CD4-positive, alpha-beta T cell treated with Interleukin-15 for 1 hour (primary cell): ENCODE measurements around the gene TFF3.
"Not testable (repeated sequence)": the region's sequence is repeated elsewhere in the genome, so short reads cannot be mapped to it uniquely, and the experiment has no call there.

Experiments used
- DNase-seq: peaks from one replicate; pipeline ENCODE4 v3.0.0-alpha.2; 2020

The TFF3 gene

DNA sequence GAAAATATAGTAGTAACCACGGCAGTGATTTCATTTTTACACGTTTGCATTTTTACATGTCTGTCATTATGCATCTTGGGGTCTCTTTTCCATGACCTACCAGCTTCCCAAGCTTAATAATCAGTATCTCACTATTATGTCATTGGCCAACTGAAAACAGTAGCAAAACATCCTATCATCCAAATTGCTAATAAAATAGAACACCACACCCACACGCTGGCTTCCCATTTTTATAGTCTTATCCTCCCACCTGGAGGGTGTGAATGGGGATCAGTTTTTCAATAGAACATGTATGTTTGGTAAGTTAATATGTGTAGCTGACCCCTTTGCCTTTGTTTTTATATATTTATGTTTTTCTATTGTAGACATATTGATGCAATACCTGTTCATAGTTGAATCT is 11.8 kb downstream of the TFF3 start:
- DNase-seq, result no peak

DNA sequence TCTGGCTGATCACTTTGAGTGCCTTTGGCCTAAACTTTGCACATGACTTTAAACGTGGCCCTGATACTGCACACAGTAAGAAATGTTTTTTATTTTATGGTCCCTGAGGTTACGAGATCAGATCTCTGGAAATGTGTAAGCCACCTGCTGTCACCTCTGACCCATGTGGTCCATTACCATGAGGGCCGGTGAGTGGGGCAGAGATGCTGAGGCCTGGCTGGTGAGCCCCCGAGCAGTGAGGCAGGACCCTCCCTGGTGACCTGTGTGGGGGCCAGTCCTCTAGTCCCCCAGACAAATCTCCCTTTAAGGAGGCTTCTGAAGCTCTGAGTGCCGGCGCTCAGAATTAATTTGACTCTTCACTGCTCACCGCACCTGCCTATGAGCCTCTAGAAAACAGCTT is 12.4 kb downstream of the TFF3 start:
- no peak for DNase-seq

DNA sequence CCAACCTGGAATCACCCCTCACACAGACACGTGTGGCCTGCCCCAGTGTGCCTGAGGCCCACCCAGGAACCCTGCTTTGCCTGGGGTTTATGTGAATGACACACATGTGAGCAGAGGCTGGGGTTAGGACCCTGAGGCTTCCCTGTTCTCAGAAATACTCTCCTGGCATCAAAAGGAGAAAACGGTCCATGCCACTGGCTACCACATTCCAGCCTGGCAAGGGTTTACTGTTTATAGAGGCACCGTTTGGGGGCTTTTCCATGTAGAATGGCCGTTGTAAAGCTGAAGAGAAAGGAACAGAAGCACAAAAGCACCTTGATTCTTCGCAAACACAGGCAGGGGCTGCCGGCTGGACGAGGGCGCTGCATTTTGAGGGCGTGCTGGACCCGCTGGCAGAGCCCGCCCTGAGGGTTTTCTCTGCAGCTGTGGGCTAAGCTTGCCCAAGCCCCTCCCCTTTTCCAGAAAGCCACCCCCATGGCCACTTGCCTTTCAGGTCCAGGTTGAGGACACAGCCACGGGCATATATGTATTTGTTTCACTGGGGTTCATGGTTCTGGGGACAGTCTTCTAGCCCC is 13.0 kb downstream of the TFF3 start:
- DNase-seq, result no peak

DNA sequence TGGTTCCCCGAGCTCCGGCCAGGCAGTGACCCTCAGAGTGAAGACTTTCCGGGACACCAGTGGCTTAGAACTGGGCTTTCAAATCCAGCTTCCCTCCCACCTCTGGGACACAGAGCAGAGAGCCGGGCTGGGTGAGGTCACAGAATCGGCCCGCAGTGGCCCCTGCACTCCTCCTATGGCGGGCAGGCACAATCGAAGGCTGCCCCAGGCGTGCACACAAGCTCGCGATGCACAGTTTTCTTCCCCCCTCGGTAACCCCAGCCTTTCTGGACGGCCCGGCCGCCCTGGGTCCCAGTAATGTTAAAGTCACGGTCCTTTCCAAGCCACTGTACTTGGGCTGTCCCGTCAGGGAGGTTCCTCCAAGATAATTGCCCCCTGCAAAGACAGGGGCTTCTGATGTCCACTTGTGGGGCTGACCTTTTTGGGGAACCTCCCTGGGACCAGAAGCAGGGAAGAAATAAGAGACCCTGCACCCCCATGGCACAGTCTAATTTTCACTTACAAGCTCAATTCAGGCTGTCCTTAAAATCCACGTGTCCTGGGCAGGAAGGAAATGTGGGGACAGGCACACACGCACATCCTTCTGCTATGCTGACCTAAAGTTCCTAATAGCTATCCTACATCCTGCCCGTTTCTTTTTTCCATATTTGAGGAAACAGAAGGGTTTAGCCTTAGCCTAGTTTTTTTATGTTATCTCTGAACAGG is 13.7 kb downstream of the TFF3 start:
- DNase-seq, result no peak

DNA sequence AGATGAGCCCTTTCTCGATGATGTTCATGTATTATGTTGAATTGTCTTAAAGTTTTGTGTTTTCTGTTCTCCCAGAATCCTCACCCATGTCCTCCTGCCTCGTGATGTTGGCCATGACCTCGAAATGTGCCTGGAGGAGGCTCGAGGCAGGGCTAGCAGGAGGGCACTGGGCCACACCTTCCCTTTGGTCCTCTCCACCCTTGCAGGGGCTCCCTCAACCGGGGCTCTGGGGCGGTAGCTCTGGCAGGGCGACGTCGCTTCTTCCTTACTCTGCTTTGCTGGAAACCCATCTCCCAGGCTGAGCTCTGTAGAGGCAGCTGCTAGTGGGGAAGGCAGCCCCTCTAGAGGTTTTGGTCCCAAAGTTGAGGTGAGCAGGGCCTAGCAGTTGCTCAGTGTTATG is 14.3 kb downstream of the TFF3 start:
- DNase-seq, result no peak

DNA sequence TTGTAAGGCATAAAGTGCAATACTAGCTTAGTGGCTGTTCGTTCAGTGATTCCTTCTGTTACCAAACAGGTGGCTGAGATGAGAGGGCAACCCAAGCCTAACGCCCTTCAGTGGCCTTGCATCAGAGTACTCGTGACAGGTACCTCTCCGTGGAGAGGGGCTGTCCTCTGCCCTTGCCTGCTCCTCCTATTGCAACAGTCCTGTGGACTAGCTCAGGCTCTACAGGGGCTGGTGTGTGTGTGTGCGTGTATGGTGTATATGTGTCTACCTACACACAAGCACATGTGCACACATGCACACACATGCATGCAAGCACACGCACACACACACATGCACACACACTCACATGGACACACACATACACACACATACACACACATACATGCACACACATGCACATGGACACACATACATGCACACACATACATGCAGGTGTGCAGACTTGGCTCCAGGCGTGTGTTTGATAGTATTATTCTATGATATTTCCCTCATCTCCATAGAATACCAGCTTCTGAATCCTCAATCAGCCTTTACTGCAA is 15.1 kb downstream of the TFF3 start:
- no peak for DNase-seq

DNA sequence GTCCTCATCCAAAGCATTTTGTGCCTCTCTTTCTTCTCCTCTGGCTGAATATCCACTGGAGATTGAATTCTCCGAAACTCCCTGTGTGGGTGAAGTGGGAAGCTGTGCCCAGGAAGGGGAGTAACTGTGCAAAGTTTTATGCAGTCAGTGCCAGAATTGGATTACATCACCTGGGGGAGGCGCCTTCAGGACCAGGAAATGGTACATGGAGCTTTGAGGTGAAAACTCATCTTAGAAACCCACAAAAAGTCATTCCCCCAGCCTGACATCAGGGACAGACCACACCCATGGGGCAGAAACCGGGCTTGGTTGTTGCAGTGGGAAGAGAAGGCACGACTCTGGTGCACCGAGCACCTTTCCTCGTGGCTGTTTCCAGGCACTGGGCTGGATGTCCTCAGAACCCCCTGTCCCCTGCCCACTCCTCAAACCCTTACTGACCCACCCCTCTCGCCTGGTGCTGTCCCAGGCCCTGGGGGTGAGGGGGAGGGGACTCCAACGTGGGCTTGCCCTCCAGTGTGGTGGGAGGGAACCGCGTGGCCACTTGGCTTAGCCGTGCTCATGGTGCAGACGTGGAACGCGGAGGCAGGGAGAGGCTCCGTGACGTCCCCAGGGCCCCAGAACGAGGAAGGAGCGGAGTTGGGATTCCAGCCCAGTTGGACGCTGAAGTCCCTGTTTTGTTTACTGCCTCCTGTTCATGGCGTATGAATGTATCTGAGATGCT is 15.7 kb downstream of the TFF3 start:
- DNase-seq, result no peak

DNA sequence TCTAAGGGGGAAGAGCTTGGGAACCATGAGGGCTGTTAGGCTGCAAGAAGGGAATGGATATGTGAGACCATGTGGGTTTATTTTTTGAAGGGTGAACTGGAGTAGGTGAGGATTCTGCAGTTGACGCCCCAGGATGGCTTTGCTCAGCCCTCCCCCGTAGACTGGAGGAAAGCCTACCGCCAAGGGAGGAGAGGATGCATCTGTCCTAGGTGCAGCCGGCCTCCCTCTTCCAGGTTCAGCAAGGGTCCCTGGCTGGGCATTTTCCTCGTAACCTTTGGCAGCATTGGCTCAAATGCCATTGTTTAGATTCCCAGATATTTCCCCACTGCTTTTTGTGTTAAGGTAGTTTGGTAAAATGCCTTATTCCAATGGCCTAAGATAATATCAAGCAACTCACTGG is 16.6 kb downstream of the TFF3 start:
- DNase-seq, result no peak

DNA sequence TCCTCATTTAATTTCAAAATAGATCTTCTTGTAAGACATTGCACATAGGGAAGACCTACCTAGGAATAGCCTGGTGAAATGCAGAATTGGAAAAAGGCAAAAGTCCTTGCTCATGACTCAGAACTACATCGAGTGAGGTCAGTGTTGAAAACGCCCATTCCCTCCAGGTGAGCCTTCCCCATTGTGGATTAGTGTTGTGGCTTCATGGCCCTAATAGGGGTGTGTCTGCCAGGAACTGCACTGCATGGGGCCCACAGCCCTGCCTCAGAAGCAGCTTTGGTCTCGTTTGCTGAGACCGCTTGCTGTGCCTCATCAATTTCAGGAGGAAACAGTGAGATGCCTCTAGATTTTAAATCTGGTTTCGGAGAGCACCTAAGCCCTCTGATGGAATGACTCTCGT is 17.0 kb downstream of the TFF3 start:
- no peak for DNase-seq

DNA sequence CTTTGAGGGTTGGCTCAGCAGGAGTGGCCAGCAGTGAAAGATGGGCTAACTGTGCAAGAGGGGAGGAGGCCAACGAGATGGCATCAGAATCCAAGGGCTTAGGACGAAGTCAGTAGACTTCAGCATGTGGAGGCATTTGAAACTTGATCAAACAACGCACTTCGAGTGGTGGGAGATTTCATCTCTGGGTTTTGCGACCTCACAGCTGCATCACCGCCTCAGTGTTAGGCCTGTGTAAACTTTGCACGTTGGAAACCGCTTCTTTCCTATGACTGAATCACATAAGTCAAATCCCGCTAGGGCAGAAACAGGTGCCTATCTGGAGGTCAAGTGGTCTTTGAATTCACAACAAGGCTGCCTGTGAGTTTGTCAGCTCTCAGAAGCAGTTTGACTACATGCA is 17.8 kb downstream of the TFF3 start:
- no peak for DNase-seq

DNA sequence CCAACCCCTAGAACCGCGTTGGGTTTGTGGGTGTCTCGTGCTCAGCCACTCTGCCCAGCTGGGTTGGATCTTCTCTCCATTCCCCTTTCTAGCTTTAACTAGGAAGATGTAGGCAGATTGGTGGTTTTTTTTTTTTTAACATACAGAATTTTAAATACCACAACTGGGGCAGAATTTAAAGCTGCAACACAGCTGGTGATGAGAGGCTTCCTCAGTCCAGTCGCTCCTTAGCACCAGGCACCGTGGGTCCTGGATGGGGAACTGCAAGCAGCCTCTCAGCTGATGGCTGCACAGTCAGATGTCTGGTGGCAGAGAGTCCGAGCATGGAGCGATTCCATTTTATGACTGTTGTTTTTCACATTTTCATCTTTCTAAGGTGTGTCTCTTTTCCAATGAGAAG is 18.7 kb downstream of the TFF3 start:
- no peak for DNase-seq

DNA sequence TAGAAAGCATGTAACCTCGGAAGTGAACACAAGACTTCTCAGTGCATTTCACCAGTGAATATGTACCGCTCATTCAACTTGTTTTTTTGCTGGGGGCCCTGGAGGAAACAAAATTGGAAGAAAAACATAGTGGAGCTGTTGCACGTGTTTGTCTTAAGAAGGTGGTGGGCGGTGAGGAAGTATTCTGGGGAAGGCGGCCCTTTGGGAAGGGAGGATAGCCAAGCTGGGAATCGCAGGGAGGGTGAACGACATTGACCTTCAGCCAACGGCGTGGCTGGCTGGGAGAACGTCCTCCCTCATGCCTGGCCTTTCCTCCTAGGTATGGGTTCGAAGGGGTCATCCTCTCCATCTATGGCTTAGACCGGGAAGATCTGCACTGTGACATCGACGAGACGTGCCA is 19.4 kb downstream of the TFF3 start:
- DNase-seq, result no peak

DNA sequence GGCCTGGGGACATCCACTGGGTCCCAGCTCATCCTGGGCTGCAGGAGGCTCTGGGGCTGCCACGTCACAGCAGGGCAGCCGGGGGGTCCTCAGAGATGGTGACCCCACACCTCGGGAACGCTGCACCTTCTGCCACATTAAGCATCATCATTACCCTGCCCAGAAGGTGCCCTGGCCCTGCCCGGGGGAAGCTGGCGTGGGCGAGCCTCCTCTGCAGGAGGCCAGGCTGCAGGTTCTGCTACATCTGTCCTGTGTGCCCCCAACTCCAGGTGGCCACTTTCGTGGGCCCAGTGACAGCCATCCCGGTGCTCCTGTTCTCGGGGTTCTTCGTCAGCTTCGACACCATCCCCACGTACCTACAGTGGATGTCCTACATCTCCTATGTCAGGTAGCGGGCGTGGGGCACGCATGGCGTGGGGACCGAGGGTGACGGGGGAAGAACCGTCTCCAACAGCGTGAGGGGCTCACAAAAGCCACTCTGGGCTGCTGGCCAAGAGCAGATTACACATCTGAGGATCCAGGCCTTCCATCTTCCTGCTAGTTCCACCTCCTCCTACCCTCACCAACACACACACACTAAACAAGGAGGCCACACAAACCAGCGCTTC is 20.8 kb downstream of the TFF3 start:
- DNase-seq, result no peak

DNA sequence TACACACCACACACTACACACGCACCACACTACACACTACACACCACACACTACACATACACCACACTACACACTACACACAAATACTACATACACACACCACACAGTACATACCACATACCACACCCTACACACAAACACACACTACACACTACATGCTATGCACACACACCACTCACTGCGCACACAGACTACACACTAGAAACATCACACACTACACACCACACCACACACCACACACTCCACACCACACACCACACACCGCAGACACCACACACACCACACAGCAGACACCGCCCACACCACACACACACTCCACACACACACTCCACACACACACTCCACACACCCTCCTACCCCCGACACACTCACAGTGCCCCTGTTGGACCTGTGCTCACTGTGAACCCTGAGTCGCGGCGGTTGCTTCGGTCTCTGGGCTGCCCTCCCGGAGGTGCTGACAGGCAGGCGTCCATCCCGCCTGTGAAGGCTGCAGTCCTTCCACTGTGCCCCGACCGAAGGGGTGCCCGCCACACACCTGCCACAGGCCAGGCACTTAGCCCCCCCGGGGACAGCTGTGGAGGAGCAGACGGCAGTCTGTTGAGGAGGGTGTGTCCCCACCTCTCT is 21.4 kb downstream of the TFF3 start:
- DNase-seq, result no peak

DNA sequence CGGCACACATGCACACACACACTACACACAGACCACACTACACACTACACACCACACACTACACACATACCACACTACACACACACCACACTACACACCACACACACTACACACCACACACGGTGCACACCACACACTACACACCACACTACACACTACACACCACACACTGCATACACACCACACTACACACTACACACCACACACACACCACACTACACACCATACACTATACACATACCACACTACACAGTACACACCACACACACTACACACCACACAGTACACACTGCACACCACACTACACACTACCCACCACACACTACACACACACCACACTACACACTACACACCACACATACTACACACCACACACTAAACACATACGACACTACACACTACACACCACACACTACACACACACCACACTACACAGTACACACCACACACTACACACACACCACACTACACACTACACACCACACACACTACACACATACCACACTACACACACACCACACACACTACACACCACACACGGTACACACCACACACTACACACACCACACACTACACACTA is 22.6 kb downstream of the TFF3 start:
- not testable (repeated sequence) for DNase-seq

DNA sequence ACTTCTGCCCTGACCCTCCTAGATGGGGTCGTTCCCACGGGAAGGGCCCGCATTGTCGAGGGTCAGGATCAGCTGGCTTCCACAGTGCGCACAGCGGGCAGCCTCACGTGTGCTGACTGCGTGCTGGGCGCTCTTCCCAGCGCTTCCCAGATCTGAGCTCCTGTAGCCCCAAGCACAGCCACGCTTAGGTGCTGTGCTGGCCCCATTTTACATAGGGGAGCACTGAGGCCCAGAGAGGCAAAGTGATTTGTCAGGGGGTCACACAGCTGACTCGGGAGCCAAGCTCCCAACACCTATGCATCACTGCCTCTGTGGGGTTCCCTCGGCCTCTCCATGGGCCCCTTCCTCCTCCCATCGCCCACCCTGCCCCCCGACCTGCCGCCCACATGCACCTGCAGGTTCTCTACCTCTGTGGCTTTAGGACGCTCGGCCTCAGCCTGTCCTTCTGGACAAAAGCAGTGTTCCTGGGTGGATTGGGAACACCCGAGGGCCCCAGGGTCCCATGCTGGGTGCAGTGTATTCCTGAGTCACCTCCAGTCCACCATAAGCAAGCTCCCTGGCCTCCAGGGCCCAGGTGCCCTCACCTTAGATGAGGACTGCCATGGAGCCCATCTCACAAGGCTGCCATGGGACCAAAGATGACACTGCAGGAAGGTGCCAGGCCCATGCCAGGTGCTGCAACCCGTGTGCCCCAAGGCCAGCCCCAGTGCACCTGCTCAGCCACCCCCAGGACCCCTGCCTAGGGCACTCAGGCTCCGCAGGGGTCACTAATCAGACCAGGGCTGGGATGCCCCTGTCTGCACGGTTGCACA is 23.3 kb downstream of the TFF3 start:
- no peak for DNase-seq

DNA sequence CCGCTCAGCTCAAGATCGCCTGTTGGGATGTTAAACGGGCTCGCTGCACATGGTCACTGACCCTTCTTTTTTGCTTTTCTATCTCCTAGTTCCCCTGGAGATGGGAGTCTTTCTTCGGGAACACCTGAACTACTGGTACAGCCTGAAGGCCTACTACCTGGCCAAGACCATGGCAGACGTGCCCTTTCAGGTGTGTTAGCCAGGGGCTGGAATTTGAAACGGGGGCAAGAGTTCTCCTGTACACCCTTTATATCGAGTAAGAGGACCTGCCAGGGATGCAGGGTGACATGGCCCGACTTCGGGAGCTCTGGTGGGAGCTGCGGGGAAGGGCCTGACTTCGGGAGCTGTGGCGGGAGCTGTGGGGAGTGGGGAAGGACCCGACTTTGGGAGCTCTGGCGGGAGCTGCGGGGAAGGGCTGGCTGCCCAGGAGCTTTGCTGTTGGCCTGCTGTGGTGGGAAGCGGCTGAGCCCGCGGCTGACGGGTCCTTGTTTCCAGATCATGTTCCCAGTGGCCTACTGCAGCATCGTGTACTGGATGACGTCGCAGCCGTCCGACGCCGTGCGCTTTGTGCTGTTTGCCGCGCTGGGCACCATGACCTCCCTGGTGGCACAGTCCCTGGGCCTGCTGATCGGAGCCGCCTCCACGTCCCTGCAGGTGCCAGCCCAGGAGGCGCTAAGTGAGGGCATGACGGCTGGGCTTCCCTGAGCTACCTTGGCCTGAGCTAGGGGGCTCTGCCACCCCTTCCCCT is 24.0 kb downstream of the TFF3 start:
- no peak for DNase-seq

DNA sequence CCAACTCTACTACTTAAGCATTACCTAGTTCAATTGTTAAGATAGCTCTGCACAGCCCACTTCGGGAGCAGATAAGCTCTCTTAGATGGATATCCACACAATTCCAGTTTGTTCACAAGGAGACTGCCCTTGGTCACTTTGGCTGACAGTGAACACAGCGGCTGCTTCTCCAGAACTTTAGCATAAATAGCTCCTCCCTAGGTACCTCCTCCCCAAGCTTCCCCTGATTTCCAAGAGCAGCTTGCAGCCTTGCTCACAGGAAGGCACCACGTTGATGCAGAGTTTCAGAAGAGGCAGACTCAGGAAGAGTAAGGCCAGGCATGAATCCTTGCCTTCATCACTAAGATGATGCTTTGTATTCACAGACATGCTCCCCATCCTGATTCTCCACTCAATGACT is 24.7 kb downstream of the TFF3 start:
- DNase-seq, result no peak

DNA sequence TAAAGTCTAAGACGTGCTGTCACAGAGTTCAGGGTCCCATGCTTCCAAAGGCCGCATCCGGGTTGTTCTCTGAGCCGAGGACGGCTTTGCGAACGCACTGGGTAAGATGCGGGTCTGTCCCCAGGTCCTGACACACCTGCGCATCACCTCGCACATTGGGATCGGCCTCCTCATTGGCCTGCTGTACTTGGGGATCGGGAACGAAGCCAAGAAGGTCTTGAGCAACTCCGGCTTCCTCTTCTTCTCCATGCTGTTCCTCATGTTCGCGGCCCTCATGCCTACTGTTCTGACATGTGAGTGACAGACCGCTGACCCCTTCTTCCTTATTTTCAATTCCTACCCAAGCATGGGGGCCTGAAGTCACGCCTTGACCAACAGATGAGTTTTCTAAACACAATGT is 25.3 kb downstream of the TFF3 start:
- peak; percentile 38 for DNase-seq

DNA sequence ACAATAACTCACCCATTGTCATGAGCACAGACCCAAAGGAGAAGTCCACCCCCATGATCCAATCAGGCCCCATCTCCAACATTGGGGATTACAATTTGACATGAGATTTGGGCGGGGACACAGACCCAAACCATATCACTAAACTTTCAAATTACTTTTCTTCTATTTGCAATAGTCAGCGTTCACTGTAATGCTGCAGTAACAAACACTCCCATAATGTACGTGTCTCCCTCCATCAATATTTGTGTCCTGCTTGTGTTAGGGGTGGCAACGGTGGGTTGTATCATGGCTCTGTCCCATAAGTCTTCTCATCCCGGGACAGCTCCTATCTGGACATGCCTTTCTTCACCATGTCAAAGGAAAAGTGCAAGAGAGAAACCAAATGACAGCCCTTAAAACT is 26.2 kb downstream of the TFF3 start:
- no peak for DNase-seq
